H1 (cell line): ENCODE results near the gene EPX. TPM values are rescaled to one million over a fixed set of nuclear protein-coding genes. Genes with fewer than 3 reads are reported as not detected.

ENCODE experiments used
- CTCF ChIA-PET: fragments of 300-600 bp; sonication (Branson Sonifier 250); formaldehyde crosslinking; loops from one replicate; lab custom pipeline; 2021; ENCODE audit not compliant: partially characterized antibody; lab: Charles Lee
- POLR2A ChIA-PET: fragments of 300-600 bp; sonication (Branson Sonifier 250); formaldehyde crosslinking; loops from one replicate; lab custom pipeline; 2021; ENCODE audit warnings: inconsistent platforms; ENCODE audit not compliant: partially characterized antibody; lab: Charles Lee
- DNase-seq, 2 experiments: peaks; one replicate each; pipeline versions ENCODE4 v3.0.0 to v3.0.0-alpha.2; 2010 to 2022; ENCODE audit warnings: low spot score in 2 of 2, low read depth in 1 of 2, mixed read lengths in 1 of 2
- FAIRE-seq: peaks from 2 replicates; lab custom pipeline; 2011; peaks lifted over from hg19 to GRCh38; lab: Jason Lieb, UNC
- H2AFZ ChIP-seq: 2 replicates; pipeline ENCODE4 v1.8.1; 2012; ENCODE audit warnings: low read length, inconsistent platforms
- H2AK5ac ChIP-seq: 2 replicates; pipeline ENCODE4 v1.6.1; 2013; ENCODE audit warnings: low read depth, low read length
- H2BK120ac ChIP-seq: replicated peaks from 2 replicates; pipeline ENCODE3; 2013; ENCODE audit warnings: low read depth, low read length, inconsistent platforms
- H2BK12ac ChIP-seq: 2 replicates; pipeline ENCODE4 v1.6.1; 2013; ENCODE audit warnings: low read depth, low read length
- H2BK15ac ChIP-seq: 2 replicates; pipeline ENCODE4 v1.6.1; 2013; ENCODE audit warnings: low read length
- H2BK20ac ChIP-seq: 2 replicates; pipeline ENCODE4 v1.6.1; 2013; ENCODE audit warnings: low read length
- H2BK5ac ChIP-seq: 2 replicates; pipeline ENCODE4 v1.6.1; 2013; ENCODE audit warnings: low read depth, low read length
- H3K14ac ChIP-seq: 2 replicates; pipeline ENCODE4 v1.6.1; 2013; ENCODE audit warnings: inconsistent platforms; ENCODE audit not compliant: insufficient read length
- H3K18ac ChIP-seq: 2 replicates; pipeline ENCODE4 v1.6.1; 2013; ENCODE audit warnings: low read length; ENCODE audit errors: extremely low read depth
- H3K23ac ChIP-seq: 2 replicates; pipeline ENCODE4 v1.6.1; 2013; ENCODE audit warnings: inconsistent platforms; ENCODE audit not compliant: insufficient read length
- H3K23me2 ChIP-seq: 2 replicates; pipeline ENCODE4 v1.6.1; 2013; ENCODE audit warnings: low read depth, low read length
- H3K27ac ChIP-seq: 2 replicates; pipeline ENCODE4 v1.6.1; 2011; ENCODE audit warnings: low read depth, low read length, inconsistent platforms
- H3K27me3 ChIP-seq, 4 experiments: replicated peaks in 1 of 4; 1 replicate in 1 of 4; 2 replicates in 3 of 4; pipeline versions ENCODE4 v1.6.1 to v1.8.1; 2011 to 2013; ENCODE audit warnings: low read length in 3 of 4, mild to moderate bottlenecking in 3 of 4, inconsistent platforms in 2 of 4, mixed read lengths in 2 of 4, moderate library complexity in 1 of 4; ENCODE audit not compliant: control insufficient read depth in 3 of 4, insufficient read depth in 3 of 4; ENCODE audit errors: extremely low read depth in 1 of 4
- H3K36me3 ChIP-seq, 4 experiments: 2 replicates each; pipeline versions ENCODE4 v1.6.1 to v1.8.1; 2011 to 2013; ENCODE audit warnings: mild to moderate bottlenecking in 4 of 4, low read length in 3 of 4, moderate library complexity in 2 of 4, control low read depth in 1 of 4, inconsistent platforms in 1 of 4; ENCODE audit not compliant: insufficient read depth in 4 of 4, control insufficient read depth in 2 of 4
- H3K4ac ChIP-seq: replicated peaks from 2 replicates; pipeline ENCODE3; 2013; ENCODE audit warnings: low read length, low read depth, mixed read lengths, inconsistent platforms; ENCODE audit not compliant: insufficient read length
- H3K4me1 ChIP-seq, 4 experiments: replicated peaks in 1 of 4; 1 replicate in 1 of 4; 2 replicates in 3 of 4; pipeline versions ENCODE4 v1.6.1 to v1.8.1; 2011 to 2013; ENCODE audit warnings: low read length in 3 of 4, inconsistent platforms in 2 of 4, mixed read lengths in 1 of 4; ENCODE audit not compliant: insufficient read depth in 4 of 4, control insufficient read depth in 3 of 4
- H3K4me2 ChIP-seq, 2 experiments: 2 replicates each; pipeline versions ENCODE4 v1.6.1 to v1.8.1; 2011 to 2013; ENCODE audit warnings: low read depth in 2 of 2, low read length in 2 of 2, control low read depth in 1 of 2, inconsistent platforms in 1 of 2, mild to moderate bottlenecking in 1 of 2; ENCODE audit not compliant: insufficient read depth in 1 of 2
- H3K4me3 ChIP-seq, 4 experiments: fragments of 200-600, 300-600 bp in 1 of 4; sonication (generic), shearing (Covaris generic), sonication (Bioruptor Twin) in 1 of 4; 2 replicates each; pipeline versions ENCODE4 v1.5.1 to v1.8.1; 2011 to 2016; ENCODE audit warnings: low read length in 4 of 4, low read depth in 3 of 4, control low read depth in 2 of 4, inconsistent platforms in 2 of 4, mild to moderate bottlenecking in 2 of 4, mixed read lengths in 1 of 4, moderate library complexity in 1 of 4; ENCODE audit not compliant: insufficient read depth in 2 of 4; ENCODE audit errors: extremely low read depth in 1 of 4
- H3K56ac ChIP-seq: replicated peaks from 2 replicates; pipeline ENCODE3; 2013; ENCODE audit warnings: low read depth, mild to moderate bottlenecking, mixed read lengths, low read length, inconsistent platforms; ENCODE audit not compliant: insufficient read length
- H3K79me1 ChIP-seq: 2 replicates; pipeline ENCODE4 v1.6.1; 2013; ENCODE audit warnings: low read depth, low read length, control low read depth
- H3K79me2 ChIP-seq, 2 experiments: 2 replicates each; pipeline versions ENCODE4 v1.6.1 to v1.8.1; 2012 to 2013; ENCODE audit warnings: low read length in 2 of 2, mild to moderate bottlenecking in 2 of 2, inconsistent platforms in 1 of 2; ENCODE audit not compliant: insufficient read depth in 2 of 2, control insufficient read depth in 1 of 2
- H3K9ac ChIP-seq, 4 experiments: replicated peaks in 1 of 4; 1 replicate in 1 of 4; 2 replicates in 3 of 4; pipeline versions ENCODE4 v1.6.1 to v1.8.1; 2011 to 2013; ENCODE audit warnings: low read depth in 3 of 4, low read length in 3 of 4, control low read depth in 2 of 4, mild to moderate bottlenecking in 2 of 4, moderate library complexity in 2 of 4, inconsistent platforms in 1 of 4; ENCODE audit errors: extremely low read depth in 1 of 4
- H3K9me3 ChIP-seq, 2 experiments: 2 replicates each; pipeline versions ENCODE4 v1.6.1 to v1.8.1; 2012 to 2013; ENCODE audit warnings: mild to moderate bottlenecking in 2 of 2, moderate library complexity in 2 of 2, control low read depth in 1 of 2, inconsistent platforms in 1 of 2, low read depth in 1 of 2, low read length in 1 of 2, mixed read lengths in 1 of 2; ENCODE audit not compliant: insufficient read depth in 2 of 2
- H4K20me1 ChIP-seq, 2 experiments: replicated peaks in 1 of 2; 2 replicates each; pipeline versions ENCODE3 to v1.8.1; 2011 to 2013; ENCODE audit warnings: inconsistent platforms in 2 of 2, low read length in 2 of 2, mild to moderate bottlenecking in 1 of 2; ENCODE audit not compliant: insufficient read depth in 2 of 2, control insufficient read depth in 1 of 2
- H4K5ac ChIP-seq: 2 replicates; pipeline ENCODE4 v1.6.1; 2013; ENCODE audit warnings: low read length, low read depth, mixed read lengths, inconsistent platforms; ENCODE audit not compliant: insufficient read length
- H4K8ac ChIP-seq: 2 replicates; pipeline ENCODE4 v1.8.0; 2013; ENCODE audit warnings: mild to moderate bottlenecking, moderate library complexity, low read length, inconsistent platforms; ENCODE audit not compliant: insufficient read depth; ENCODE audit errors: extremely low read depth
- H4K91ac ChIP-seq: replicated peaks from 2 replicates; pipeline ENCODE3; 2013; ENCODE audit warnings: low read length, mixed read lengths, inconsistent platforms; ENCODE audit not compliant: insufficient read length
- CBX5 ChIP-seq: fragments of 300-800, 300-1000 bp; sonication (generic); IDR thresholded peaks from 2 replicates; pipeline ENCODE4 v1.7.1; 2016; ENCODE audit warnings: antibody characterized with exemption, low read length, low read depth
- GTF2F1 ChIP-seq: IDR thresholded peaks from 2 replicates; pipeline ENCODE4 v1.6.1; 2012; ENCODE audit warnings: low read depth, low read length, improper control_type of control experiment, borderline replicate concordance
- JUN ChIP-seq: IDR thresholded peaks from 2 replicates; pipeline ENCODE4 v1.6.1; 2011; ENCODE audit warnings: low read depth, mild to moderate bottlenecking, improper control_type of control experiment, low read length
- KDM1A ChIP-seq: fragments of 200-600, 300-600 bp; sonication (generic); IDR thresholded peaks from 2 replicates; pipeline ENCODE4 v1.7.1; 2016; ENCODE audit warnings: mild to moderate bottlenecking, low read length, borderline replicate concordance
- POLR2AphosphoS5 ChIP-seq: IDR thresholded peaks from 2 replicates; pipeline ENCODE4 v1.6.1; 2011; ENCODE audit warnings: low read depth, low read length
- RAD21 ChIP-seq, 2 experiments: IDR thresholded peaks in 1 of 2; conservative IDR thresholded peaks in 1 of 2; 2 replicates each; pipeline ENCODE4 v1.6.1; 2011; ENCODE audit warnings: low read depth in 2 of 2, low read length in 2 of 2, improper control_type of control experiment in 1 of 2, inconsistent platforms in 1 of 2, mild to moderate bottlenecking in 1 of 2, moderate library complexity in 1 of 2
- SIN3A ChIP-seq, 2 experiments: IDR thresholded peaks in 1 of 2; conservative IDR thresholded peaks in 1 of 2; 2 replicates each; pipeline ENCODE4 v1.6.1; 2011 to 2012; ENCODE audit warnings: low read length in 2 of 2, improper control_type of control experiment in 1 of 2, low read depth in 1 of 2, mild to moderate bottlenecking in 1 of 2
- SIRT6 ChIP-seq: IDR thresholded peaks from one replicate; pipeline ENCODE4 v1.7.1; 2012; ENCODE audit warnings: low read length, inconsistent platforms
- SUZ12 ChIP-seq: fragments of 200-600 bp; sonication (generic); IDR thresholded peaks from 2 replicates; pipeline ENCODE4 v1.6.1; 2012; ENCODE audit warnings: mild to moderate bottlenecking, inconsistent platforms, low read length, moderate library complexity, mixed read lengths
- TBP ChIP-seq: IDR thresholded peaks from 2 replicates; pipeline ENCODE4 v1.6.1; 2011; ENCODE audit warnings: low read depth, low read length, improper control_type of control experiment
- ZNF274 ChIP-seq: IDR thresholded peaks from 2 replicates; pipeline ENCODE4 v1.7.0; 2012; ENCODE audit warnings: low read length, borderline replicate concordance; ENCODE audit errors: extremely low read depth
- WGBS, 2 experiments: shearing (Covaris generic) in 1 of 2; methylation state at CpG; one replicate each; pipeline versions ENCODE4 v1.1.6 to v1.1.7; 2013 to 2015; ENCODE audit warnings: low lambda C conversion rate in 2 of 2, mixed read lengths in 2 of 2, inconsistent platforms in 1 of 2, low coverage in 1 of 2, missing lambda C conversion rate in 1 of 2; ENCODE audit not compliant: insufficient replicate concordance in 2 of 2, insufficient coverage in 1 of 2, insufficient read length in 1 of 2; ENCODE audit errors: extremely low coverage in 1 of 2, missing lambda C conversion rate in 1 of 2; 5-methylcytosine and 5-hydroxymethylcytosine counted together
- polyA plus RNA-seq, 7 experiments: library from polyadenylated mRNA; depleted of rRNA in 3 of 7; stranded (reverse) in 5 of 7; unstranded in 2 of 7; fragments of >200 nt in 5 of 7; fragments of 200-250 nt in 2 of 7; gene quantifications; 1 replicate in 5 of 7; 2 replicates in 1 of 7; 4 replicates in 1 of 7; pipeline versions ENCODE4 v1.2.1 to v1.2.3, GENCODE V29; 2011 to 2013; ENCODE audit warnings: missing spikeins in 2 of 7, mixed read lengths in 2 of 7
- total RNA-seq: library from RNA; stranded (reverse); fragmentation: NEBNext Ultra II Directional; extraction: Animal tissue kit (Norgen Biotek cat#: 25700); gene quantifications from 2 replicates; pipeline ENCODE4 v1.2.1, GENCODE V29; 2021
- TF ChIP-seq, protein P1 (sequence below): IDR thresholded peaks from 2 replicates; pipeline ENCODE4 v1.6.1; 2011; ENCODE audit warnings: low read depth, mild to moderate bottlenecking, low read length; ENCODE audit not compliant: insufficient read depth

EPX gene
- total and polyA plus RNA-seq, 2 of the 8 experiments (the other 6 are each of a cell fraction or from before 2014, with no cell fraction given) = not detected

DNA sequence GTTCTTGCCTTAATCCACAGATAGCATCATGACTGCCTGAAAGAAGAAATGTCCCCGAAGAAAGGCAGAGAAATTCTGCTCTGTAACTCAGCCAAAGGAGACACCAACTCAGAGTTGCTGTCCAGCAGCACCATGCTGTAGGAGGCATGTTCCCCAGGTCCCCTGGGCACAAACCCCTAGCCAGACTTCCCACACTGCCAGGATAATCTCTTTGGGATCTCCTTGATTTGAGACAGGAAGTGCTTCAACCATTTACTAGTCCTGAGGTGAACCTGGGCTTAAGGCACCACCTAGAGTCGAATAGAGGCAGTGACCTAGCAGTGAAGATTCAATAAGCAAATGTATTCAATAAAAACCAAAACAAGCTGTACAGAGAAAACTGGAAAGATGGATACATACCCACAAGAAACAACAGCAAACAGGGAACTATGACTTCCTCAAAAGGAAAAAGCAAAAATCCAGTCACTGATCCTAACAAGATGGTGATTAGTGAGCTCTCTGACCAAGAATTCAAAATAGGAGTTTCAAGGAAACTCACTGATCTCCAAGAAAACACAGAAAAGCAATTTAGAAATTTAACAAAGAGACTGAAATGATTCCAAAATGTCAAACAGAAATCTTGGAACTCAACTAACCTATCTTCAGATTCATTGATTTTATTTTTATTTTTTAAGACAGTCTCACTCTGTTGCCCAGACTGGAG lies 20.0 kb upstream of the EPX start:
- Histone ChIP-seq H4K91ac (no peak overlapping the region), H4K8ac (no peak overlapping the region), H2AK5ac (no peak overlapping the region), H4K20me1 (peaks cover 0 to 4% of the 10 kb centered on the region in 2 experiments), H2BK12ac (no peak overlapping the region), H3K4me1 (no peaks in the 10 kb centered on the region), H3K9me3 (no peaks in the 10 kb centered on the region), H3K23me2 (no peaks in the 10 kb centered on the region), H3K27me3 (peaks cover 0 to 3% (median 2%) of the 10 kb centered on the region in 4 experiments; a peak in 1 of 7 replicates), H3K9ac (no peak overlapping the region), H3K4me2 (no peak overlapping the region), H2BK20ac (no peak overlapping the region), H3K14ac (no peak overlapping the region), H3K56ac (no peak overlapping the region), H3K79me2 (no peaks in the 10 kb centered on the region), H3K18ac (no peak overlapping the region), H2BK120ac (no peak overlapping the region), H3K79me1 (no peaks in the 10 kb centered on the region), H3K36me3 (no peaks in the 10 kb centered on the region), H2BK5ac (no peak overlapping the region), H4K5ac (no peak overlapping the region), H2AFZ (0 out of 2 replicates have a peak overlapping the region, but pooled peaks have one; percentile 8), H3K27ac (no peak overlapping the region), H3K4me3 (no peak overlapping the region), H3K23ac (no peak overlapping the region), H3K4ac (no peak overlapping the region), H2BK15ac (no peak overlapping the region)
- POLR2A ChIA-PET = no interaction called here
- 45% methylated on average over 2 of the region's 2 CpGs; no CpG with 5 or more reads in 1 of the 2 experiments for WGBS, 2 experiments
- DNase-seq (no peak), FAIRE-seq (peak; percentile 97)
- CTCF ChIA-PET = interaction anchor here (0.6 to 11.5 kb wide), 22 partner anchors 9 to 464 kb away, joined by 3 to 71 read pairs (median 4); no protein-coding TSS in a partner anchor
- TF ChIP-seq JUN = no peak
- TF ChIP-seq, protein P1, sequence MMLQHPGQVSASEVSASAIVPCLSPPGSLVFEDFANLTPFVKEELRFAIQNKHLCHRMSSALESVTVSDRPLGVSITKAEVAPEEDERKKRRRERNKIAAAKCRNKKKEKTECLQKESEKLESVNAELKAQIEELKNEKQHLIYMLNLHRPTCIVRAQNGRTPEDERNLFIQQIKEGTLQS = no peak
- no peak for TF ChIP-seq KDM1A
- no peak for TF ChIP-seq SIRT6
- no peak for TF ChIP-seq ZNF274
- peak in 1 of 2 experiments; percentile 79; a peak in 2 of 4 replicates for TF ChIP-seq SIN3A (conservative IDR thresholded peaks at IDR 0.05 in 1 of 2, IDR thresholded peaks at IDR 0.05 in 1 of 2; ENCODE audit: low read depth in 1 of 2, low read length in 2 of 2)
- no peak for TF ChIP-seq GTF2F1
- no peak for TF ChIP-seq TBP
- TF ChIP-seq CBX5 = no peak
- TF ChIP-seq RAD21 (IDR thresholded peaks at IDR 0.05 in 1 of 2, conservative IDR thresholded peaks at IDR 0.05 in 1 of 2; ENCODE audit: low read depth in 2 of 2, low read length in 2 of 2) = peak; percentile 87 to 92
- TF ChIP-seq POLR2AphosphoS5 = no peak
- no peak for TF ChIP-seq SUZ12
